ENCODE data around the gene LYZL6. TPM values are rescaled to one million over a fixed set of nuclear protein-coding genes. Genes with fewer than 3 reads are reported as not detected.

Gene LYZL6
- polyA plus RNA-seq, 3 donors from 2014 or later, result not detected

DNA sequence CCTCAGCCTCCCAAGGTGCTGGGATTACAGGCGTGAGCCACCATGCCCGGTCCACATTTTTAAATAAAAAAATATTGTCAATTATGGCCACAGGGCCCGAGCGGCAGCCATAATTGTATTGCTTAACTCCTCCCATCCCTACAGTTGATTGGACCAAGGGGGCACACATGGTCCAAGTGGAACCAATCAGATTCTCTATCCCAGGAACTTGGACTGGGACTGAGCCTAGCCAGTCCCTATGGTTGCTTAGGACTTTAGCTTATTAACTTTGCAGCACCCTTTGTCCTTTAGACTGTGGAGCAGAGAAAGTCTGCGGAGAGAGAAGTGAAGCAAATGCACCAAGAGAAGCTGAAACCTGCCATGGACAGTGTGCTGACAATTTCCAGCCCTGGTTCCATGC is 7.5 kb downstream of the LYZL6 start:
- peaks cover 0 to 2% (median 0%) of the 10 kb centered on the region in 6 donors for H3K9me3 Mint-ChIP-seq
- no peaks in the 10 kb centered on the region for H3K27me3 Mint-ChIP-seq (ENCODE audit: low read depth in 3 of 3)
- peaks cover 4 to 11% of the 10 kb centered on the region in 2 donors for H3K4me1 Mint-ChIP-seq
- peaks cover 0 to 16% (median 9%) of the 10 kb centered on the region in 3 donors for H3K36me3 Mint-ChIP-seq
- no peak overlapping the region for H3K27ac Mint-ChIP-seq
- no peak for DNase-seq
- no peak overlapping the region for H3K4me3 Mint-ChIP-seq

DNA sequence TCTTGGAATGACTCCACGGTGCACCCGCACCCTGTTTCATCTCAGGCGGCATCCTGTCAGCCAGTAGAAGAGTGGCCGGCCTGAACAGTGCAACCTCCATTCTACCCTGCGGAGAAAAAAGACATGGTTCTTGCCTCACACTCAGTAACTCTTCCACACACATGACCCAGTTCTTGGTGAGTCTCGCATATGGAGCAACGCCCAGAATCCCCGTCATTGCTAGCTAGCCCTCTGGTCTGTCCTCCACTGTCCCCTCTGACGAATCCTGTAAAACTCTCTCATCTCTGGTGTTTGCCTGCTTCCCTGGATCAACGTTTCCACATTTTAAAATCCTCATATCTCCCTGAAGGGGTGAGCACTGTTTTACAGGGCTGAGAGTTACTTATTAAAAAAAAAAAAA is 8.8 kb downstream of the LYZL6 start:
- no peak for DNase-seq
- Mint-ChIP-seq H3K4me1 (peaks cover 17 to 24% of the 10 kb centered on the region in 2 donors), H3K36me3 (peaks cover 0 to 16% (median 9%) of the 10 kb centered on the region in 3 donors), H3K9me3 (peaks cover 0 to 2% (median 0%) of the 10 kb centered on the region in 6 donors), H3K4me3 (no peak overlapping the region), H3K27me3 (ENCODE audit: low read depth in 3 of 3) (peaks cover 3 to 4% (median 3%) of the 10 kb centered on the region in 3 donors), H3K27ac (peak overlapping the region in 1 of 6 donors; percentile 28)

DNA sequence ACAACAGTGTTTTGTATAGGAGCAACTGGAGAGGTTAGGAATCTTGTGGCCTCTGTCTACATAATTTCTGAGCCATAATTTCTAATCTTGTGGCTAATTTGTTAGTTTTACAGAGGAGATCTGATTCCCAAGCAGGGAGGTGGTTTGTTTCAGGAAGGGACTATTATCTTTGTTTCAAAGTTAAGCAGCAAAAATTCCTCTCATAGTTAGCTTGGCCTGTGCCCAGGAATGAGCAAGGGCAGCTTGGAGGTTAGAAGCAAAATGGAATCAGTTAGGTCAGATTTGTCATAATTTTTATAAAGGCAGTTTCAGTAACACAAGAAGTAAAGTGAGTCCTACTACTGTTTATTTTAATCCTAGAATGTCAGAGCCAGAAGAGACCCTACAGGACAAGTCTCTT is 10.9 kb downstream of the LYZL6 start:
- Mint-ChIP-seq H3K4me1 (peaks cover 24 to 30% of the 10 kb centered on the region in 2 donors), H3K27me3 (ENCODE audit: low read depth in 3 of 3) (peaks cover 3 to 4% (median 3%) of the 10 kb centered on the region in 3 donors), H3K9me3 (no peaks in the 10 kb centered on the region), H3K36me3 (peaks cover 0 to 17% (median 15%) of the 10 kb centered on the region in 3 donors), H3K4me3 (no peak overlapping the region), H3K27ac (peak overlapping the region in 2 of 6 donors; percentile 5 to 48)
- no peak for DNase-seq

DNA sequence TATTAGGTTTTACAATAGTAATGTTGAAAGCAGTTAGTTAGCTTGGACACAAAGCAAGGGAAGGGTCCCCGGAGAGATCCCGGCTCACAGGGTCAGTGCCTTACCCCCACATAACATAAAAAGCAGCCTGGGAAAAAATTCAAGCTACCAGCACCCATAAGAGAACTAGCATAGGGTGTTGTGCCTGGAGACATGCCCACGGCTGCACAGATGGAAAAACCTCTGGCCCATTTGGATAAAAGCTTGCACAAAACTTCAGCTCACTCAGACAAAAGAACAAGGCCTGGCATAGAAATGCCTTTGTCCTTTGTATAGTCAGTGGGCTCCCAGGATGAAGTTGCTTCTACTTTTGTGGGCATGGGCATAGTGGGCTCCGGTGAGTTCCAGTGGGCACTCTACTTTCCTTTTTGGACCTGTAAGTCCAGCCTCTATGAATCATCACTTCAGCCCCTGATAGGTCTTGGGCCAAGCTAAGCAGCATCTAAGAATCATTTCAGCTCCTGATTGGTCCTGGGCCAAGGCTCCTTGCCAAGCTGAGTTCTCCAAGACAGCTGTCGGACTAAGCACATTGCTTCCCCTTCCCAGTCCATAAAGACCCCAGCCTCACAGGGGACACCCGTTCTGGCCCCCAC is 11.6 kb downstream of the LYZL6 start:
- Mint-ChIP-seq H3K36me3 (peaks cover 0 to 17% (median 14%) of the 10 kb centered on the region in 3 donors), H3K4me1 (peaks cover 25 to 31% of the 10 kb centered on the region in 2 donors), H3K27ac (peak overlapping the region in 3 of 6 donors; percentile 23 to 86 (median 48)), H3K27me3 (ENCODE audit: low read depth in 3 of 3) (peaks cover 3 to 4% (median 3%) of the 10 kb centered on the region in 3 donors), H3K4me3 (no peak overlapping the region), H3K9me3 (no peaks in the 10 kb centered on the region)
- DNase-seq, result no peak

DNA sequence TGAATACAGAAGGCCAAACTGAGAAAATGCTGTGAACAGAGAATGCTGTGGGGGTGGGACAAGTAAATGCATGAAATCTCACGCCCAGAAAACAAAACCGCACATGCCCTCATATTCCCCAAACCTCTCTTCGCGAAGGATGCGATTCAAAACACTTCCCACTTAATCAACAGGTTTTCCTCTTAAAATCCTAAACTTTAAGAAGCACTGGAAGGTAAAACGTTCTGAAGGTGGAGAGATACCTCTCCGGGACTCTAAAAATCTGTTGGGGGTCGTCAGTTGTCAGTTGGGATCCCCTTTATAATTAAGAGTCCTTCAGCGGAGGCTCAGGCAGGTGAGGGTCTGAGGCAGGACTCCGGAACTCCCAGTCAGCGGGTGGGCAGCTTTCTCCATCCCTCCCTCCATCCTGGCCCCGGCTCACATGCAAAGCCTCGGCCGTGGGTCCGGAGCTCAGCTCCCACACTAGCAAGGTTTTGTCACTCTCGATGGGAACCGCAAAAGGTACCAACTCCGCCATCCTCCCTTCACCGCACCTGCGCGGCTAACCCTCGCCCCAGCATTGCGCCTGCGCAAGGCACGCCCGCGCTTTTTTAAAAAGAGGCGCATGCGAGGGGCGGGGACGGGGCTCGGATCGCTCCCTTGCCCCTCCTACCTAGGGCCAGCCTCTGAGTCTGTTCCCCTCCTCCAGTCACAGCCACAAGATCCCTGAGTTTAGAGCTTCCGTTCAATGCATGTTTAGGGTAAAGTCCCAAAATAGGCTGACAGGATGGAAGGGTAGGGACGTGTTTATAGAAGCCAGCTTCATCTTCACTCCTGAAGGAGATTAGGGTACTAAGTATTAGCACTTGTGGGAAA is 13.1 kb downstream of the LYZL6 start, which contains the start of gene RDM1:
TSS of gene RDM1 (minus strand) at position 563 of the 855 bp plus-strand sequence. CDS start at position 517, 46 bp downstream.
- Mint-ChIP-seq H3K27me3 (ENCODE audit: low read depth in 3 of 3) (peaks cover 3 to 4% (median 3%) of the 10 kb centered on the region in 3 donors), H3K9me3 (no peaks in the 10 kb centered on the region), H3K4me1 (peaks cover 26 to 32% of the 10 kb centered on the region in 2 donors), H3K4me3 (peak within 1 kb of the TSS; percentile 88 to 93 (median 89)), H3K36me3 (peaks cover 0 to 11% (median 11%) of the 10 kb centered on the region in 3 donors), H3K27ac (peak within 1 kb of the TSS; percentile 56 to 87 (median 76))
- peak; percentile 71 to 75 (median 75) for DNase-seq

DNA sequence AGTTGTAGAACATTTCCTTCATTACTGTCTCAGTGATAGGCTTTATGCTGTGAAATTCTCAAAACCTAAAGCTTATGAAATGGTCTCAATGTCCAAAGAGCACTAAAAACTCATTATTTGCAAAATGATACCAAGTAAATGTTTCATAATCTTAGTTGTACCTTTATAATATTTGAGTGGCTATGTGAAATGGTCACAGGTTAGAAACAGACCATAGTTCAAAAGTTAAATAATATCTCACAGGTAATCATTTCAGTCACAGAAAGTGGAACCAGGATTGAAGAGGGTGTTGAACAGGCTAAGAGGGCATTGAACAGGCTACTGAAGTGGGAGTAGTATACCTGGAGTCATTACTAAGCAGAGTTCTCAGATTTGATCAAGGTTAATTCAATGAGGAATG is 15.8 kb downstream of the LYZL6 start:
- DNase-seq, result no peak
- Mint-ChIP-seq H3K36me3 (peaks cover 0 to 11% (median 7%) of the 10 kb centered on the region in 3 donors), H3K27me3 (ENCODE audit: low read depth in 3 of 3) (peaks cover 3 to 4% (median 3%) of the 10 kb centered on the region in 3 donors), H3K4me3 (peak overlapping the region in 2 of 5 donors; percentile 4 to 21), H3K9me3 (no peaks in the 10 kb centered on the region), H3K27ac (peak overlapping the region in 3 of 6 donors; percentile 1 to 63 (median 23)), H3K4me1 (peaks cover 41 to 53% of the 10 kb centered on the region in 2 donors)

DNA sequence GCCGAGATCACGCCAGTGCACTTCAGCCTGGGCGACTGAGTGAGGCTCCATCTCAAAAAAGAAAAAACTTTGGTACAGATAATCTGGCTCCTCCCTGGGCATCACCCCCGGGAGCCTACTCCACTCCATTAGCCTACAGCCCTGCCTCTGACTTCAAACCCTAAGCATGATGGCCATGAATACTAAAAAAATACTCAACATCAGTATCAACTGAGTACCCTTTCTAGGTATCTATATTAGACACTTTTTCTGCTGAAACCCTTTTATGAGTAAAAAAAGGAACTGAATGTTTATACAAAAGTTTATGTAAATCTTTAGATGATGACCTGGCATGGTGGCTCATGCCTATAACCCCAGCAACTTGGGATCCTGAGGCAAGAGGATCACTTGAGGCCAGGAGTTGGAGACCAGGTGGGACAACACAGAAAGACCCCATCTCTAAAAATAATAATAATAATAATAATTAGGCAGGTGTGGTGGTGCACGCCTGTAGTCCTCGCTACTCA is 19.9 kb downstream of the LYZL6 start:
- H3K27me3 Mint-ChIP-seq (ENCODE audit: low read depth in 3 of 3), result no peaks in the 10 kb centered on the region
- H3K4me3 Mint-ChIP-seq, result no peak overlapping the region
- H3K27ac Mint-ChIP-seq, result peak overlapping the region in 2 of 6 donors; percentile 31 to 61
- no peak for DNase-seq
- H3K9me3 Mint-ChIP-seq, result no peaks in the 10 kb centered on the region
- peaks cover 49 to 69% of the 10 kb centered on the region in 2 donors for H3K4me1 Mint-ChIP-seq
- H3K36me3 Mint-ChIP-seq, result peaks cover 0 to 20% (median 15%) of the 10 kb centered on the region in 3 donors

DNA sequence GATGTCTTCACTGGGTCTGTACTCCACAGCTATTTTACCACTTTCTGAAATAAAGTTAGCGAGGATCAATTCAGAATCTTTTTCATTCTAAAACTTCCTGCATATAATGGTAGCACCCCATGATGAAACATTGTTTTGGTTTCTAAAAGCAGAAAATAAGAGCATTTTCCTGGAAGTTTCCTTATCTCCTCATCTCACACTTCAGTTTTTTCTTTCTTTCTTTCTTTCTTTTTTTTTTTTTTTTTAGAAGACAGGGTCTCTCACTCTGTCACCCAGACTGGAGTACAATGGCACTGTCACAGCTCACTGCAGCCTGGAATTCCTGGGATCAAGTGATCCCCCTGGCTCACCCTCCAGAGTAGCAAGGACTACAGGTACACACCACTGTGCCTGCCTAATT is 23.3 kb downstream of the LYZL6 start:
- Mint-ChIP-seq H3K27me3 (ENCODE audit: low read depth in 3 of 3) (peaks cover 0 to 3% (median 0%) of the 10 kb centered on the region in 3 donors), H3K36me3 (peaks cover 0 to 23% (median 11%) of the 10 kb centered on the region in 3 donors), H3K4me3 (peak overlapping the region in 3 of 5 donors; percentile 0 to 12 (median 12)), H3K4me1 (peaks cover 62 to 86% of the 10 kb centered on the region in 2 donors), H3K27ac (peak overlapping the region; percentile 54 to 87 (median 76)), H3K9me3 (no peaks in the 10 kb centered on the region)
- no peak for DNase-seq

DNA sequence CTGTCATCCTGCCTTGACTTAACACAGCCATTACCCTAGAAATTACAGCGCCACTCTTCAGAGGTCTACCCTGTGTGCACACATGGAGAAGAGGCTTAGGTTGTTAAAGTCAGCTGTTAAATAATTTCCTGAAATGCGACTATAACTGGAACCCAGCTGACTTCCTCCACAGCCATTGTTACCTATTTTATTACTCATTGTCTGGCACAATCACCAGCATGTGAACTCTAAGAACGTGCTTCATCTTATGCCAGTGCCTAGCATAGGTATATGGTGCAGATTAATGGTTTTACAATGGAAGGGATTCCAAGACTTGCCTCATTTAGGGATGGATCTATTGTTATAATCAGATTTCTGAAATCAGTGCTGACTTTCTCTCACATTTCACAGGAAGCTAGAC is 24.8 kb downstream of the LYZL6 start:
- peak overlapping the region in 3 of 6 donors; percentile 45 to 74 (median 48) for H3K27ac Mint-ChIP-seq
- no peak overlapping the region for H3K4me3 Mint-ChIP-seq
- H3K36me3 Mint-ChIP-seq, result peaks cover 0 to 25% (median 14%) of the 10 kb centered on the region in 3 donors
- no peaks in the 10 kb centered on the region for H3K9me3 Mint-ChIP-seq
- peaks cover 66 to 86% of the 10 kb centered on the region in 2 donors for H3K4me1 Mint-ChIP-seq
- peaks cover 0 to 3% (median 0%) of the 10 kb centered on the region in 3 donors for H3K27me3 Mint-ChIP-seq (ENCODE audit: low read depth in 3 of 3)
- DNase-seq, result no peak

DNA sequence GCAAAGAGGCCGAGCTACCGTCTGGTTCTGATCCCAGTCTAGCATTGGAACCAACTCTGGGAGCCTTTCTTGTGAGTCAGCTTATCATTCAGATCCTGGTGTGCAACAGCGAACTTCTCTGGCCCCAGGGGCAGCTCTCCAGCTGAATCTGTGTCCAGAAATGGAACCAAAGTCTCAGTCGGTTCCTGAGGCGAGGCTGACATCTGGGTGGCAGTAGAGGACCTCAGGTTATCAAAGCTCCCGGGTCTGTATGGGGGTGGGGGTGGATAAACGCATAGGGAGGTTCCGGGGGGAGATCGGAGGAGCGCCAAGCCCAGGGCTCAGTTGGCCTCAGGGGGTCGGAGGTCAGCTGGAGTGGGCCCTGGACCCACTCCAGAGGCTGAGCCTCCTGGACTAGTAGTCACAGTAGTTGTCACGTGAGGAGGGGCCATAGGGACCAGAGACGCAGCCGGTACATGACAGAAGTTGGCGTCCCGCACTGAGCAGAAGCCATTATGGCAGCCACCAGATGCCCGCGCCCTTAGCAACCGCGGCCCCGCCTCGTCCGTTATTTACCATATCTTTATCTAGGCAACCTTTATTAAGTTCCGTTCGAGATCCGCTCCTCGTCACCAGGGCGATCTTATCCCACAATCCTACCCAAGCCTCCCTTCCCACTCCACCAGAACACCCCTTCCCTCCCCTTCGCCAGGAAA is 25.8 kb downstream of the LYZL6 start:
- peak overlapping the region in 1 of 6 donors; percentile 9 for H3K27ac Mint-ChIP-seq
- H3K27me3 Mint-ChIP-seq (ENCODE audit: low read depth in 3 of 3), result peaks cover 0 to 3% (median 0%) of the 10 kb centered on the region in 3 donors
- no peak for DNase-seq
- peaks cover 73 to 92% of the 10 kb centered on the region in 2 donors for H3K4me1 Mint-ChIP-seq
- H3K9me3 Mint-ChIP-seq, result no peaks in the 10 kb centered on the region
- peaks cover 0 to 30% (median 22%) of the 10 kb centered on the region in 3 donors for H3K36me3 Mint-ChIP-seq
- no peak overlapping the region for H3K4me3 Mint-ChIP-seq

DNA sequence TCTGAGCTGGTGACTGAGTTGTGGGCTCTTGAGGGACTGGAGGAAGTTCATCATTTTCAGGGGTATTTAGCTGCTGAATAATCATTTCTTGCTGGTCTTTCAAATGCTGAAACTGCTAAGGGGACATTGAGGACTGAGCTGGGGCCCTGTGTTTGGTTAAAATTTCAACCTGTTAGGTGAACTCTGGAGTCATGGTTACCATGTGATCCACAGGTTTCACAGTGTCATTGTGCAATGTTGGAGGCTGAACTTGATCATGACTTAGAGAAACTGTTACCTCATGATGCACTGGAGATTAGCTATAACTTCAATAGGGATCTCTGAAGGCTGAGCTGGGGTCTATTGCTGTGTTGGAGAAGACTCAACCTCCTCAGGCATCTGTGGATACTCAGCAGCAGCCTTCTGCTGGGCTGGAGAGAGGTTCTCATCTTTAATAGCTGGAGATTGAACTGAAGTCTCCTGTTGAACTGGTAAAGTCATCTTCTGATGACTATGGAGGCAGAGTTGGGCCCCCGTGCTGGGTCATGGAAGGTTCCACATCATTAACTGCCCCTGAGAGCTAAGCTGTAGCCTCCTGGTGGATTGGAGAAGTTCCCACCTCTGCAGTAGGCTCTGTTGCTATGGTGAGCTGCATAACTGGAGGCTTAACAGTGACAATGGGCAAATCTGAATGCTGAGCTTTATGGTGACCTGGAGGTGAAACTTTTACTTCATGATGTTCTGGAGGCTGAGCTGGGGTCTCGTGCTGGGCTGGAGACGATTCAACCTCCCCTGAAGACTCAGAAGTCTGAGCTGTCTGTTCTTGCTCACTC is 28.2 kb downstream of the LYZL6 start:
- no peak for DNase-seq
- Mint-ChIP-seq H3K4me3 (peak overlapping the region in 3 of 5 donors; percentile 33 to 36 (median 34)), H3K9me3 (no peaks in the 10 kb centered on the region), H3K36me3 (peaks cover 8 to 30% (median 29%) of the 10 kb centered on the region in 3 donors), H3K27ac (peak overlapping the region; percentile 16 to 82 (median 60)), H3K27me3 (ENCODE audit: low read depth in 3 of 3) (peaks cover 0 to 3% (median 0%) of the 10 kb centered on the region in 3 donors), H3K4me1 (peaks cover 73 to 89% of the 10 kb centered on the region in 2 donors)

DNA sequence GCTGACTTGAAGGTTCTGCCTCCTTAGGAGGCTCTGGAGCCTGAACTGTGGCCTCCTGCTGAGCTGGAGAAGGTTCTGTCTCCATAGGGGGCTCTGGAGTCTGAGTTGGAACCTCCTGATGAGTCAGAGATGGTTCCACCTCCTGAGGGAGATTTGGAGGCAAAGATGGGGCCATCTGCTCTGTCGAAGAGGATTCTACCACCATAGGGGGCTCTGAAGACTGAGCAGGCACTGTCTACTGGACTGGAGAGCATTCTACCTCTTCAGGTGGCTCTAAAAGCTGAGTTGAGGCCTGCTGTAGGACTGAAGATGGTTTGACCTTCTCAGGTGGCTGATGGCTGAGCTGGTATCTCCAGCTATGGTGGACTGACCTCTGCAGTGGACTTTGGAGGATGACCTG is 29.2 kb downstream of the LYZL6 start:
- peak overlapping the region in 5 of 6 donors; percentile 8 to 68 (median 30) for H3K27ac Mint-ChIP-seq

More for the DNA sequence above, 29.2 kb downstream of the LYZL6 start:
- Mint-ChIP-seq H3K4me1 (peaks cover 72 to 89% of the 10 kb centered on the region in 2 donors), H3K9me3 (no peaks in the 10 kb centered on the region), H3K27me3 (ENCODE audit: low read depth in 3 of 3) (peaks cover 0 to 3% (median 0%) of the 10 kb centered on the region in 3 donors), H3K36me3 (peaks cover 8 to 33% (median 30%) of the 10 kb centered on the region in 3 donors), H3K4me3 (peak overlapping the region in 3 of 5 donors; percentile 4 to 51 (median 40))
- DNase-seq, result no peak
